ENCODE results near the gene EFNA4.

The EFNA4 gene

GRCh38 chr1:155075535-155075934, 12.0 kb downstream of the EFNA4 start:
- DNase-seq: no peak

- no peak for DNase-seq
Observed at GRCh38 chr1:155076371-155076770, 12.8 kb downstream of the EFNA4 start.

DNA sequence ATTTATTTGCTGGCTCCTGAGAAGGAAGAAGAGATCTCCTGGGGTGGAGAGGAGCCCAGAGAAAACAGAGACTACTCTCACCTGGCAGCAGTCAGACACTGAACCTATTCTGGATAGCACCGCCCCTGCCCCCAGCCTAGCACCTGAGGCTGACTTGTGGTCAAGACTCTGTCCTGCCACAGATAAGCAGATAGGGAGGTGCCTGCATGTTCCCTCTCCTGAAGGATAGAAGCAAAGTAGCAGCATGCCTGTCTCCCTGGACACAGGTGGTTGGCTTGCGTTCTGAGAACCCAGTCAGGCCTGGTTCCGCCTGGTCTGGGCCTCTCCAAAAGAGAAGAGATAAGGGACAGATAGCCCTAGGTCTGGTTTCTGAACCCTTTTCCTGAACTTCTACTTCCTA, 13.8 kb downstream of the EFNA4 start:
- no peak for DNase-seq

- DNase-seq: no peak
Observed at GRCh38 chr1:155077758-155078445, 14.4 kb downstream of the EFNA4 start.

GRCh38 chr1:155078469-155079209, 15.1 kb downstream of the EFNA4 start, which contains the start of gene EFNA3:
TSS of gene EFNA3 (plus strand) at chr1:155078837. CDS start at chr1:155078942, 105 bp downstream.
- DNase-seq: peak; percentile 29

- no peak for DNase-seq
Observed at GRCh38 chr1:155079210-155079486, 15.6 kb downstream of the EFNA4 start.

DNA sequence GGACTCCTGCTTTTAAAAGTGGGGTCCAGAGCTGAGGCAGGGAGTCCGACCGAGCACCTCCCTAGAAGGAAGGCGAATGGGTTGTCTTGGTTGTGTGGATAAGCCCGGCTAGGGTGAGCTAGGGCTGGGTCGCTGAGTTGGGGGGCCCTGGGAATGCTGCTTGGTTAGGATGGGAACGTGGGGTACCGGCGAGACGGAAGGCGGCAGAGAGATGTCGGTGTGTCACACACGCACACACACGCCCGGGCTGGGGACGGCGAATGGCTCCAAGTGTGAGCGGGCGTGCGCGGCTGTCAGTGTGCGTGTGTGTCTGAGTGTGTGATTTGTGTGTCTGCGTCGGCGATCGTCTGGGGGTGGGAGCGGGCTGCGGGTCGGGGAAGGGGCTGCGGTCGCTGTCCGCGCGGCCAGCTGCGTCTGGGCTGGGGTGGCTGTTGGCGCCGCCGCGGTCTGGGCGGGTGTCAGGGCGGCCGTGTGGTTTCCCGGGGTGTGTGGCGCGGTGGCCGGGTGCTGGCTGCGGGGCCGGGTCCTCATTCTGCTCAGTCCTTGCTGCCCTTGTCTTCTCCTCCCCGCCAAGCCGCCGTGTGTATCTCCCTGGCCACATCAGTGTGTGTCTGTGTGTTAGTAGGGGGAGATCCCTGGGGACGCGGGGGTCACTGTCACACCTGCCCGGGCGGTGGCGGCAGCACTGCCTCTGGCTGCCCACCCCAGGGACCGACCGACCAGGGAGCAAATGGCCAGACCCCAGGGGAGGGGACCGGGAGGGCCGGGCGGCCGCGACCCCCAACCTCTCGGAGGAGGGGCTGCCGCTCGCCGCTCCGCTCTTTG, 16.2 kb downstream of the EFNA4 start:
- no peak for DNase-seq

DNA sequence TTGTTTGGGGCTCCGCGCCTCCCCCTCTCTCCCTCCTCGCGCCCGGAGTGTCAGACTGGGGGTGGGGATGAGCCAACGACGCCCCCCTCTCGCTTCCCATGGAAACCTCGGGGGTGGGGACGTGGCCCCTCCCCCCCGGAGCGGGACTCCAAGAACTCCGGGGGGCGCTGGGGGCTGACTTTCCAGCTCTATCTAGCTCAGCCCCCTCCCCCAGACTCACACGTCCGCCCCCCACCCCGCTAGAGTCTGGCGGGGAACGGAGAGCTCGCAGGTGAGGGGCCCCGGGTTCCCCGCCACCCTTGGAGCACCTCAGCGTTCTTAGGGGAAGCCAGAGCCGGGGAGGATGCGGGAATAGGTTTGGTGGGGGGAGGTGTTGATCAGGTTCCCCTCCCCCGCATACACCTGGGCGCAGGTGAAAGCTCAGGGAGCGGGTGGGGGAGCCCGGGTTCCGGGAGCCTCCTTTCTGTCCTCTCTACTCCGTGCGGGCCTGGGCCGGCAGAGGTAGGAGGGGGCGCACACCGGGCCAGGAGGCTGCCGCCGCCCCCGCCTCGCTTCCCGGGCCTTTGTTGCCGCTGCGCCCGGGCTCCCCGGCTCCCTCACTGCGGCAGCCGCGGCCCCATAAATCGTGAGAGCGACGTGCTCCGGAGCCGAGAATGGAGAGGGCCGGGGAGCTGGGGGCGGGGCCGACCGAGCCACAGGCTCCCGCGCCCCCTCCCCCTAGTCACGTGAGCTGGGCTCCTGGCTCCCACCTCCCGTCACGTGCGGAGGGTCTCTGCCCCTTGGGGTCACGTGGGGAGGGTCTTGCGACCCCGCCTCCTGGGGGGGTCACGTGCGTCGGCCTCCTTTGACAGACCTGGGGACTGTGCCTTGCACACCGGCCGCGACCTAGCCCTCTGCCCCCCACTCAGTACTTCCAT, 17.0 kb downstream of the EFNA4 start:
- no peak for DNase-seq

DNA sequence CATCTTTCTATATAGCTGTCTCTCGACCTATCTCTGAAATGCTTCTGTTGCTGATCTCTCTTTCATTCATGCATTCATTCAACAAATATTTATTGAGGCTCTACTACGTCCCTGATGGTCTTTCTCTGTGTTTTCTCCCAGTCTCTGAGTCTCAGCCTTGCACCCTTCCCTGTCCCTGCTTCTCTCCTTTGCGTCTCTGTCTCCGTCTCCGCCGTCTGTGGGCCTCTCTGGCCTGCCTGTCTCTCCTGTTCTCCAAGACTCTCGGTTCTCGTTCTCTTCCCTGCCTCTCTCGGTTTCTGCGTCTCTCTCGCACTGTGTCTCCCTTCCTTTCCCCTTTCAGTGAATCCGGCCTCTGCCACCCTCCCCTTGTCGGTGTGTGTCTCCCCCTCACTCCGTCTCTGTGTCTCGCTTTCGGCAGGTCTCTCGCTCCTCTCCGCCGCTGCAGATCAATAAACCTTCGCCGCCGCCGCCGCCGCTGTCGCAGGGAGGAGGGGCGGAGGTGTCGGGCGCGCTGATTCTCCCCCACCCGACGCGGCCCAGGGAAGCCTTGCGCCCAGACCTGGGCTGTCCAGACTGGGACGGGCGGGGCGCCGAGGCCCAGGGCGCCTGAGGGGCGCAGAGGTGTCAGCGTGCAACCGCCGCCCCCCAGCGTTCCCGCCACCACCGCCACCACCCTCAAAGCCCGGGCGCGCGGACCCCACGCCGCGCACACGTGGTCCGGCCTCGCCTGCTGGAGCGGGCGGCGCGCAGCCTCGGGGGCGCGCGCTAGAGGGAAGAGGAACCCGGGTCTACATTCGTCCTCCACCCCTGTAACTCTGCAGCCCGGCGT, 18.1 kb downstream of the EFNA4 start:
- DNase-seq: no peak

GRCh38 chr1:155082301-155083051, 18.9 kb downstream of the EFNA4 start:
- no peak for DNase-seq

DNA sequence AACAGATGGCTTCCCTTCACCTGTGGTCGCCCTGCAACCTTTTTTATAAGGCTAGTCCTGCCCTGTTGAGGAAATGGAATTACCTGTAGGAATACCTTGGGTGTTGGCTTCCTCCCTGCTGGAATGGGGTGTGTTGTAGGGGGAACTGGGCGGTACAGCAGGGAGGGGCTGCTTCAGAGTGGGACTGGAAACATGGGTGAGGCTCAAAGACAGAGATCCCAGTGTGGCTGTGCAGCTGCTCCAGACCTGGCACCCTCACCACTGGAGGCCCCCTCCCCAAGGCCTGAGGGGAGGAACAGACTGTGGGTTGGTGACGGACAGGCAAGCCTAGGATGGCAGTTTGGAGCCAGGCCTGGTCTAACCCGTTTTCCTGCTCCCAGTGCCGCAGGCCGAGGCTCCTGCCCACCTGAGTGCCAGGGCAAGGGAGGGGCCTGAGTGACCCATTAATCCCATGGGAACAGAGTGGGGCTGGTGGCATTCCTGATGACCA, 19.6 kb downstream of the EFNA4 start:
- DNase-seq: no peak

DNA sequence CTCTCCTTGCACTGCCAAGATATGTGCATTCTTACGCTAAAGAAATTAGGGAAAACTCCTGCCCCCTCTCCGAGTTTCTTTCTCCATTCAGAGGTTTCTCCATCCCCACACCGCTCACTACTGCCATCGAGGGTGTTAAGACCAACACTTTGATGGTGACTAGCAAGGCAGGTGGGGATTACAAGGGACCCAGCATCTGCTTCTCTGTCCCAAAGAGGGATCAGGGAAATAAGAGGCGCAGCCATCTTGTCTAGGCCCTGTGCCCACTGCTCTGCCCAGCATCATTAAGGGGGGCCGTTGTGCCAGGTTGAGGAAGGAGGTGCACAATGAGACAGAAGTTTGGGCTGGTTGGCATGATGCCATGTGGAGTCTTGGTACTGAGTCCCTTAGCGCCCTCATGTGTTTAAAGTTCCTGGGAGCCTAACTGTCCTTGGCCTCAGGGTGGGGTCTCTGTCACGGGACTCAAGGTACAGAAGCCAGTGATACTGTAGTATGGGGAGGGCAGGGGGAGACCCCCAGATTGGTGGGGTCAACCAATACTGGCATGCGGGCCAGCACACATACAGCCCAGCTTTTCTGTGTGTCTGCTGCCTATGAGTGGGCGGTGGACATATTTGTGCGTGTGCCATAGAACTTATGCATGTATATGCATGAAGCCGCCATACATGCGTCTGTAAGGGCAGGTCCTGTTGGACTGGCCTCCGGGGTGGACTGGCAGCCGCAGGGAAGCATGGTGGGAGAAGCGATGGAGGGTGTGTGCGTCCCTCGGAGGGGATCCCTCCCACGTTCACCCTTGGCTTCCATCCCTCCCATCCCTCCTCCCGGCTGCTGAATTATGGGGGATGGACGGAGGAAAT, 20.6 kb downstream of the EFNA4 start:
- no peak for DNase-seq

GRCh38 chr1:155084722-155085503, 21.4 kb downstream of the EFNA4 start:
- DNase-seq: peak; percentile 88

DNA sequence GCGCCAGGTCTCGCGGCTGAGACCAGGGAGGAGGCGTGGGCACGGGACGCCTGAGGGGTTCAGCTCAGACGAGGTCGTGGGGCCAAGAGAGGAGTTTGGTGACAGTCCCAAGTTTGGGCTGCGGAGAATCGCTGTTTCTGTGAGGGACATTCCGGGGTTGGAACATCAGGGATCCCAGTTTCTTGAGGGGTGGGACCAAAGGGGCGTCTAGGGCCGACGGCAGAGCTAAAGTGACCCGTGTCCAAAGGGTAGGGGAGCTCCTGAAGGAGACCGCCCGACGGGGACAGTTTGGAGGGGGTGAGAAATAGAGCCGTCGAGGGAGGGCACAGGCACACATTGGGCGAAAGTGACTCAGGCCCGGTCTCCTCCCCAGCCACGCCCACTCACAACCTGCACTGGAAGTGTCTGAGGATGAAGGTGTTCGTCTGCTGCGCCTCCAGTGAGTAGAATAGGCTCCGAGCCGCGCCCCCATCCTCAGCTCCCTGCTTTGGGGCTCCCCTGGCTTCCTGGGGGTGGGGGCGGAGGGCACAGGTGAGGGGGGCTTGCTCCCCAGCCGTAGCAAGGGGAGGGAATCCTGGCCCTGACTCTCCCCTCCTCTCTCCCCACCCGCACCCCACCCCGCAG, 22.1 kb downstream of the EFNA4 start:
- peak; percentile 33 for DNase-seq

DNA sequence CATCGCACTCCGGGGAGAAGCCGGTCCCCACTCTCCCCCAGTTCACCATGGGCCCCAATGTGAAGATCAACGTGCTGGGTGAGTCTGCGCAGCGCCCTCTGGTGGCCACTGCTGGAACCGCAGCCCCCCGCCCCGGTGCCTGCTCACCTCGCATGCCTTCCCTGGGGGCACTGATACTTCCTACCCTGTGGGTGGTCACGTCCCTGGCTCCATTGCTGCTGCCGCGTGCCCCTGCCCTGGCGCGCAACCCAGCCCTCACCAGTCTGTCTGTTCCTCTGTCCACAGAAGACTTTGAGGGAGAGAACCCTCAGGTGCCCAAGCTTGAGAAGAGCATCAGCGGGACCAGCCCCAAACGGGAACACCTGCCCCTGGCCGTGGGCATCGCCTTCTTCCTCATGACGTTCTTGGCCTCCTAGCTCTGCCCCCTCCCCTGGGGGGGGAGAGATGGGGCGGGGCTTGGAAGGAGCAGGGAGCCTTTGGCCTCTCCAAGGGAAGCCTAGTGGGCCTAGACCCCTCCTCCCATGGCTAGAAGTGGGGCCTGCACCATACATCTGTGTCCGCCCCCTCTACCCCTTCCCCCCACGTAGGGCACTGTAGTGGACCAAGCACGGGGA, 22.7 kb downstream of the EFNA4 start:
- DNase-seq: no peak

DNA sequence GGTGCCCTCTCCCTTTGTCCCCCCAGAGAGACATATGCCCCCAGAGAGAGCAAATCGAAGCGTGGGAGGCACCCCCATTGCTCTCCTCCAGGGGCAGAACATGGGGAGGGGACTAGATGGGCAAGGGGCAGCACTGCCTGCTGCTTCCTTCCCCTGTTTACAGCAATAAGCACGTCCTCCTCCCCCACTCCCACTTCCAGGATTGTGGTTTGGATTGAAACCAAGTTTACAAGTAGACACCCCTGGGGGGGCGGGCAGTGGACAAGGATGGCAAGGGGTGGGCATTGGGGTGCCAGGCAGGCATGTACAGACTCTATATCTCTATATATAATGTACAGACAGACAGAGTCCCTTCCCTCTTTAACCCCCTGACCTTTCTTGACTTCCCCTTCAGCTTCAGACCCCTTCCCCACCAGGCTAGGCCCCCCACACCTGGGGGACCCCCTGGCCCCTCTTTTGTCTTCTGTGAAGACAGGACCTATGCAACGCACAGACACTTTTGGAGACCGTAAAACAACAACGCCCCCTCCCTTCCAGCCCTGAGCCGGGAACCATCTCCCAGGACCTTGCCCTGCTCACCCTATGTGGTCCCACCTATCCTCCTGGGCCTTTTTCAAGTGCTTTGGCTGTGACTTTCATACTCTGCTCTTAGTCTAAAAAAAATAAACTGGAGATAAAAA, 23.5 kb downstream of the EFNA4 start:
- no peak for DNase-seq
